Activated CD8-positive, alpha-beta T cell treated with anti-CD3 and anti-CD28 coated beads for 36 hours (primary cell): ENCODE measurements around the gene GAS2L1. TPM values are rescaled to one million over a fixed set of nuclear protein-coding genes. Genes with fewer than 3 reads are reported as not detected.

ENCODE experiments used
- ATAC-seq: fragments of 200-7000 bp; cut with Tn5 transposase; one replicate; pipeline ENCODE4 v1.10.0; 2021; ENCODE audit warnings: mild to moderate bottlenecking, moderate library complexity
- CTCF ChIA-PET: fragments of 350-600 bp; sonication (Branson Sonifier 250); formaldehyde crosslinking; loops from one replicate; lab custom pipeline; 2021; ENCODE audit warnings: antibody characterized with exemption; lab: Charles Lee
- POLR2A ChIA-PET: fragments of 350-600 bp; sonication (Branson Sonifier 250); formaldehyde crosslinking; loops from one replicate; lab custom pipeline; 2021; ENCODE audit warnings: antibody characterized with exemption; lab: Charles Lee
- DNase-seq: peaks from one replicate; pipeline ENCODE4 v3.0.0-alpha.2; 2020
- H3K27ac Mint-ChIP-seq: one replicate; pipeline ENCODE4 v1.8.0; 2021; ENCODE audit warnings: mild to moderate bottlenecking, mixed read lengths
- H3K27me3 Mint-ChIP-seq: one replicate; pipeline ENCODE4 v1.8.0; 2021; ENCODE audit warnings: mixed read lengths
- H3K36me3 Mint-ChIP-seq: one replicate; pipeline ENCODE4 v1.8.0; 2021; ENCODE audit warnings: low read depth, mixed read lengths
- H3K4me1 Mint-ChIP-seq: one replicate; pipeline ENCODE4 v1.8.0; 2021; ENCODE audit warnings: low read depth, mixed read lengths
- H3K4me3 Mint-ChIP-seq: one replicate; pipeline ENCODE4 v1.8.0; 2021; ENCODE audit warnings: mild to moderate bottlenecking, moderate library complexity, mixed read lengths
- H3K9me3 Mint-ChIP-seq: one replicate; pipeline ENCODE4 v1.8.0; 2021; ENCODE audit warnings: mixed read lengths
- intact Hi-C: fragments of 100-400 bp; cut with micrococcal nuclease; formaldehyde crosslinking; loops from one replicate; pipeline ENCODE4 v1.10.0; 2022
- total RNA-seq, 2 experiments: library from RNA; stranded (reverse); gene quantifications; one replicate each; pipeline ENCODE4 v1.2.3, GENCODE V29; 2021
- TF ChIP-seq, protein P1 (sequence below): fragments of 200-600 bp; IDR thresholded peaks from one replicate; pipeline ENCODE4 v1.8.0; 2022; ENCODE audit warnings: antibody characterized with exemption, mild to moderate bottlenecking

Gene GAS2L1
- total RNA-seq, 2 experiments from 2014 or later = 0.36 to 1.1 TPM

DNA sequence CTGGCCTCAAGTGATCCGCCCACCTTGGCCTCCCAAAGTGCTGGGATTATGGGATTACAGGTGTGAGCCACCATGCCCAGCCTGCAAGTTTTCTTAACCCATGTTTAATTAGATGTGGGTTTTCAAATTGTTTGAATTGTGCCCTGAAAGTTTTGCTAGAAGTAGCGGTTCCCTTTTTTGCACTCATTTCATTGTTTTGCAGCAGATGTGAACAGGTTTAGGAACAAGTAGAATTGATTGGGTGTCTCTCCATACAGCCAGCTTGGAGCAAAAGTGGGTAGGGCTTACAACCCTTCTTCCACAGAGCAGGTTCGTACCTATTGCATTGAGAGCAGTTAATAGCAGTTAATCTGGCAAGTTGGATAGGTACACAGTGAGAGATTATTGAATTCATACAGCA lies 22.3 kb upstream of the GAS2L1 start:
- POLR2A ChIA-PET = interaction anchor here (1.2 to 8.3 kb wide), 3 partner anchors 10 to 20 kb away, joined by 3 to 51 read pairs (median 8); no protein-coding TSS in a partner anchor
- Mint-ChIP-seq H3K9me3 (no peaks in the 10 kb centered on the region), H3K4me3 (no peak overlapping the region), H3K27ac (no peak overlapping the region), H3K27me3 (no peaks in the 10 kb centered on the region), H3K4me1 (peaks cover 19% of the 10 kb centered on the region), H3K36me3 (peaks cover 71% of the 10 kb centered on the region)
- intact Hi-C loops = no loop called here
- CTCF ChIA-PET = interaction anchor here (1.2 kb wide), 1 partner anchor 12 kb away, joined by 3 read pairs; no protein-coding TSS in a partner anchor
- TF ChIP-seq, protein P1, sequence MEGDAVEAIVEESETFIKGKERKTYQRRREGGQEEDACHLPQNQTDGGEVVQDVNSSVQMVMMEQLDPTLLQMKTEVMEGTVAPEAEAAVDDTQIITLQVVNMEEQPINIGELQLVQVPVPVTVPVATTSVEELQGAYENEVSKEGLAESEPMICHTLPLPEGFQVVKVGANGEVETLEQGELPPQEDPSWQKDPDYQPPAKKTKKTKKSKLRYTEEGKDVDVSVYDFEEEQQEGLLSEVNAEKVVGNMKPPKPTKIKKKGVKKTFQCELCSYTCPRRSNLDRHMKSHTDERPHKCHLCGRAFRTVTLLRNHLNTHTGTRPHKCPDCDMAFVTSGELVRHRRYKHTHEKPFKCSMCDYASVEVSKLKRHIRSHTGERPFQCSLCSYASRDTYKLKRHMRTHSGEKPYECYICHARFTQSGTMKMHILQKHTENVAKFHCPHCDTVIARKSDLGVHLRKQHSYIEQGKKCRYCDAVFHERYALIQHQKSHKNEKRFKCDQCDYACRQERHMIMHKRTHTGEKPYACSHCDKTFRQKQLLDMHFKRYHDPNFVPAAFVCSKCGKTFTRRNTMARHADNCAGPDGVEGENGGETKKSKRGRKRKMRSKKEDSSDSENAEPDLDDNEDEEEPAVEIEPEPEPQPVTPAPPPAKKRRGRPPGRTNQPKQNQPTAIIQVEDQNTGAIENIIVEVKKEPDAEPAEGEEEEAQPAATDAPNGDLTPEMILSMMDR = no peak
- ATAC-seq = no peak
- no peak for DNase-seq

DNA sequence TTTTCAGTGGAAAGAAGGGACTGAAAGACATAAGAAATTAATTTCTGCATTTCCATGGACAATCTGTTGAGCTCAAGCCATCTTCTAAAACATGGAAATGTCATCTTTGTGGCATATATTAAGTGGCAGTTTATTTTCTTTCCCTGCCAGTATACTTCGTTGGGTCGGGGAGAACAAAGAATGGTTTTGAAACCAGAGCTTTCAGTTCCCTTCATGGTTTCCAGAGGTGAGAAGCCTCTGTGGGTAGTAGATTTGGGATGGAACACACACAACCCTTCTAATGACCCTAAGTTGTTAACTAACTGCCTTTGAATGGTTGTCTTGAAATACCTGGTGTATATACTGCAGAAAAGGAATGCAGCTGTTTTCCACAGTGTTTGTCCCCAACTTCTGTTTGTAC lies 17.6 kb upstream of the GAS2L1 start:
- ChIA-PET POLR2A (interaction anchor here (1.1 to 8.3 kb wide), 4 partner anchors 10 to 21 kb away, joined by 4 to 51 read pairs (median 6); partner anchors contain the start of genes EWSR1 and RHBDD3), CTCF (interaction anchor here (1.3 kb wide), 1 partner anchor 25 kb away, joined by 3 read pairs; no protein-coding TSS in a partner anchor)
- ATAC-seq (no peak), DNase-seq (no peak)
- TF ChIP-seq, protein P1 = no peak
- no peak overlapping the region for H3K4me3 Mint-ChIP-seq
- H3K9me3 Mint-ChIP-seq = no peaks in the 10 kb centered on the region
- H3K36me3 Mint-ChIP-seq = peaks cover 60% of the 10 kb centered on the region
- intact Hi-C loops = no loop called here
- no peaks in the 10 kb centered on the region for H3K27me3 Mint-ChIP-seq
- H3K27ac Mint-ChIP-seq = peak overlapping the region; percentile 0
- H3K4me1 Mint-ChIP-seq = peaks cover 17% of the 10 kb centered on the region

DNA sequence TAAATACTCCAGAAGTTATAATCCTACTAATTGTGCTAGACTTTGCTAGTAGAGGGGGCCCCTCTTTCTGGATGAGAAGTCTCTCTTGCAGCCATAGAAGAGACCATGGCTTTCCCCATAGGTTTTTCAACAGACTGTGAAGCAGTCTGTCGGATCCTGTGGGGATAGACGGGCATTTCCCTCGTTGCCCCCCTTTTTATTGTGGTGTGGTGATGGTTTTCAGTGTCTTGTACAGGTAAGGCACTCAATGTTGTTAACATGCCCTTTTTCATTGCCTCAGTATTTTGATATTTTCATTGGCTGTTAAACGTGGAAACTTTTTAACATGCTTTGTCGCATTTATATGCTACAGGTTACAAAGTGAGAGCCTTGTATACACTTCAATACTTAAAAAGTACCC lies 16.4 kb upstream of the GAS2L1 start:
- Mint-ChIP-seq H3K4me1 (peaks cover 13% of the 10 kb centered on the region), H3K9me3 (no peaks in the 10 kb centered on the region), H3K4me3 (no peak overlapping the region), H3K27ac (no peak overlapping the region), H3K27me3 (no peaks in the 10 kb centered on the region), H3K36me3 (peaks cover 61% of the 10 kb centered on the region)
- POLR2A ChIA-PET = interaction anchor here (0.6 to 1.6 kb wide), 4 partner anchors 11 to 27 kb away, joined by 3 to 5 read pairs (median 4); no protein-coding TSS in a partner anchor
- intact Hi-C loops = no loop called here
- CTCF ChIA-PET = no interaction called here
- TF ChIP-seq, protein P1 = no peak
- ATAC-seq (no peak), DNase-seq (no peak)

DNA sequence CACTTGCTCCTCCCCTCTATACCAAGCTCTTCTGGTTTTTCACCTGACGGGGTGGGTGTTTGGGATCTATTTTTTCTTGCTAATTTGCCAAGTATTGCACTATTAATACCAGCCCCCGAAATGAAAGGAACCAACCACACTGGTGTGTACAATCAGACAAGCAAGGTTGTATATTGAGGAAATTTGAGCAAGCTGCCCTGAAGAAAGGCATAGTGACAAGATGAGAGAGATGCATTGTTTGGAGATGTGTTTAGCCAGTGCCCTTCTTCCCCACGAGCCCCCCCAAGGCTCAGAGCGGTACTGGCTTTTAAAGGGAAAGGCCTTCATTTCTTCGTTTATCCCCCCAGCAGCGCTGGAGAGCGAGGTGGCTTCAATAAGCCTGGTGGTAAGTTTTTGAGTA lies 15.2 kb upstream of the GAS2L1 start:
- Mint-ChIP-seq H3K4me1 (peaks cover 13% of the 10 kb centered on the region), H3K9me3 (no peaks in the 10 kb centered on the region), H3K36me3 (peaks cover 63% of the 10 kb centered on the region), H3K4me3 (no peak overlapping the region), H3K27ac (peak overlapping the region; percentile 37), H3K27me3 (no peaks in the 10 kb centered on the region)
- no peak for ATAC-seq
- ChIA-PET CTCF (no interaction called here), POLR2A (interaction anchor here (1.0 to 1.6 kb wide), 4 partner anchors 11 to 24 kb away, joined by 4 to 5 read pairs (median 4); partner anchors contain the start of gene RHBDD3)
- intact Hi-C loops = no loop called here
- TF ChIP-seq, protein P1 = no peak
- no peak for DNase-seq

DNA sequence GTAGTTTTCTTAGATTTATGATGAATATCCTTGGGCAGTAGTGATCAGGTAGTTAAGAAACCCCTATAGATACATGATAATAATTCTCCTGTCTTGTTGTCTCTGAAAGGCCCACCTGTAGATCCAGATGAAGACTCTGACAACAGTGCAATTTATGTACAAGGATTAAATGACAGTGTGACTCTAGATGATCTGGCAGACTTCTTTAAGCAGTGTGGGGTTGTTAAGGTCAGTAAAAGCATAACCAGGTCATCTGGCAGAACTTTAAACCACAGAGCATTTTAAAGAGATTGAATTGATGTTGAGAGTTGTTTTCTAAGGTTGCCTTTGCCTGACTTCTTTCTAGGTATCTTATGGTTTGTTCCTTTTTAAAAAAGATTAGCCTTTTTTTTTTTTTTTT lies 14.1 kb upstream of the GAS2L1 start:
- TF ChIP-seq, protein P1 = no peak
- ATAC-seq = no peak
- POLR2A ChIA-PET = interaction anchor here (1.0 to 1.3 kb wide), 2 partner anchors 10 to 16 kb away, joined by 4 read pairs; no protein-coding TSS in a partner anchor
- no peak overlapping the region for H3K4me3 Mint-ChIP-seq
- no peak for DNase-seq
- H3K36me3 Mint-ChIP-seq = peaks cover 64% of the 10 kb centered on the region
- intact Hi-C loops = no loop called here
- no peaks in the 10 kb centered on the region for H3K9me3 Mint-ChIP-seq
- H3K4me1 Mint-ChIP-seq = peaks cover 9% of the 10 kb centered on the region
- no peaks in the 10 kb centered on the region for H3K27me3 Mint-ChIP-seq
- H3K27ac Mint-ChIP-seq = no peak overlapping the region
- CTCF ChIA-PET = interaction anchor here (1.4 kb wide), 1 partner anchor 20 kb away, joined by 3 read pairs; no protein-coding TSS in a partner anchor
